ENCODE data around the gene SPSB1.
A peak's percentile ranks its signal among the peaks of the same experiment; 100 is the strongest.

The SPSB1 gene

GRCh38 chr1:9279172-9279840, 13.4 kb upstream of the SPSB1 start:
- DNase-seq (ENCODE audit: low read depth in 2 of 2) = no peak

DNA sequence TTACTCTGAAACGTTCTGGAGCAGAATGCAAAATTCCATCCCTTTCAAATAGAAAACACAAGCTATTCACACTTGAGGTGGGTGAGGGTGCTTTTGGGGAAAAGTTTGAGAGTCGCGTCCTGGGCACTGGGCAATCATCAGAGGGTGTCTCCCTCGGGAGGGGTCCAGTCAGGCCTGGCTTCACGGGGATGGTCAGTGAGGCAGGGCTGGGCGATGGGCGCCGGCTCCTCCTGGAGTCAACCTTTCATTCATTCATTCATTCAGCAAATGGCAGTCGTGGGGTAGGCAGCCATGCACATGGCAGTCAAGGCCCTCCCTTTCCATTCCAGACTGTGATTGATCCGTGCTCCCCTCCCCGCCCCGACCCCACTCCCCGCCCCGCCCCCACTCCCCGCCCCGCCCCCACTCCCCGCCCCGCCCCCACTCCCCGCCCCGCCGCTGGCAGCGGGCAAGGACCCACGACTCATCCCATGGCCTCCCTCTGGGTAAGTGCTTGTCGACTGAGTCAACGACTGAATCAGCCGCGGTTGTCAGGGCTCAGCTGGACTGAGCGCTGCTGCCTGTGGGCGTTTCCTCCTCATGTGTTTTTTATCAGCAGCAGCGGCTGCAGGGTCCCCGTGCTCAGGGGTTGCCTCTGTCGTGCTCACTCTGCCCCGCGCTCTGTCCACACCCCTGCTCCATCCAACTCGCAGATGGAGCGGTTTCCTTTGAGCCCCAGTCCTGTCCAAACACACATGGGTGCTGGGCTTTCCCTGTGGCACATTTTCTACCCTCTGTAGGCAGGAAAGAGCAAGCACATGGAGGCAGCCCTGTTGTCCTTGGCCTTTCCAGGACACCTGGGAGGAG, 12.5 kb upstream of the SPSB1 start:
- peak; percentile 40 to 49 for DNase-seq (ENCODE audit: low read depth in 2 of 2)

- no peak for DNase-seq (ENCODE audit: low read depth in 2 of 2)
These were observed 11.4 kb upstream of the SPSB1 start for GRCh38 chr1:9281071-9281827.

- DNase-seq (ENCODE audit: low read depth in 2 of 2) = no peak
These were observed 10.6 kb upstream of the SPSB1 start for GRCh38 chr1:9281908-9282695.

DNA sequence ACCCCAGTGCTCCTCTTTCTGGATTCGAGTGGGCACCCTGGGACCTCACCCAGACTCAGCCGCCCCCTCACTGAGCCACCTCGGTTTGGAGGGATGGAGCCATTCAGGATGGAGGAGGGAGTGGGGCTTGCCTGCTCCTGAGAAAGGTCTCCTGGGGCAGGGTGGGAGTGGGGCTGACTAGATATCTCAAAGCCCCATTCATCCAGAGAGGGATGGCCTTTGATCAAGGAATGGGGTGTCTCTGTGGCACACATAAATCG, 10.1 kb upstream of the SPSB1 start:
- DNase-seq (ENCODE audit: low read depth in 2 of 2) = no peak

DNA sequence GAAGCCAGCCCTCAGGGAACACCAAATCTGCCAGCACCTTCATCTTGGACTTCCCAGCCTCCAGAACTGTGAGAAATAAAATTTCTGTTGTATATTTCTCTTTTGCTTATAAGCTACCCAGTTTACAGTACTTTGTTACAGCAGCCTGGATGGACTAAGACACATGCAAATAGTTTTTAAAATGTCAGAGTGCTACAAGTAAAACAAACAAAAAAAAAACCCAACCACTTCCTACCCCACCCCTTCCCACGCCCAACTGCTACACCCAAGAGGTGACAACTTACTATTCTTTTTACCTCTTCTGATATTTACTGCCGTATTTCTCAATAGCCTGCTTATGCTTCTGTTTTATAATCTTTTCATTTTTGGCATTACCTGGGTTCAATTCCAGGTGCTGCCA, 8.6 kb upstream of the SPSB1 start:
- DNase-seq (ENCODE audit: low read depth in 2 of 2) = no peak

DNA sequence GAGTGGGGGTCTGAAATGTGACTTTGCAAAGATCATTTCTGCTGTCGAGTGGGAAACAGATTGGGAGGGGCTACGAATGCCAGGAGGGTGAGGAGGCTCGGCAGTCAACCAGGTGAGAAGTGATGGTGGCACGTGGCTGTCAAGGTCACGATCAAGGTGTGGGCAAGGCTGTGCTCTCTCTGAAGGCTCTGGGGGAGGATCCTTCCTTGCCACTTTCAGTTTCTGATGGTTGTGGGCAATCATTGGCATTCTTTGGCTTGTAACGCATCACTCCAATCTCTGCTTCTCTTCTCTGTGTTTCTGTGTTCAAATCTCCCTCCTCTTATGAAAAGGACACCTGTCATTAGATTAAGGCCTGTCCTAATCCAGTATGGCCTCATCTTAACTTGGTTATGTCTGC, 6.1 kb upstream of the SPSB1 start:
- no peak for DNase-seq (ENCODE audit: low read depth in 2 of 2)

GRCh38 chr1:9289090-9289534, 3.6 kb upstream of the SPSB1 start:
- DNase-seq (ENCODE audit: low read depth in 2 of 2) = peak; percentile 79 to 90

GRCh38 chr1:9289711-9290485, 2.8 kb upstream of the SPSB1 start:
- DNase-seq (ENCODE audit: low read depth in 2 of 2) = peak in 1 of 2 donors; percentile 24

DNA sequence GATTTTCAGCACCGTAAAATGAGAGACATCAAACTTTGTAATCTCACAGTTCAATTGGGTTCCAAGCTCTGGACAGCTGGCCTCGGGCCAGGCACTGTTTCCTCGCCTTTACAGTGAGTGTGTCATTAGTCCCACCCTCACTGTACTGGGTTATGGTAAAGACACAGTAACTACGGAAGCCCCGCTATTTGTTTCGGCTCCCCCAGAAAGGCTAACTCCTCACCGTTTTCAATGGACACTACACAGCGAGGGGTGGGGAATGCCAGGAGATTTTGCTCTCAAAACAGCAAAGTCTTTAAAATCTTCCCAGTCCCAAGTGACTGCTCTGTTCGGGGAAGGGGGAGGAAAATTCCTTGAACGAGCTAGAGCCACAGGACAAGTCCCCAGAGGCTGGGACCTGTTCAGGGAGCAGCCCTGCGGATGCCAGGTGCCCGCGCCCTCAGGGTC, 757 bp upstream of the SPSB1 start:
- DNase-seq (ENCODE audit: low read depth in 2 of 2) = no peak

GRCh38 chr1:9293241-9293532, 493 bp downstream of the SPSB1 start:
- no peak for DNase-seq (ENCODE audit: low read depth in 2 of 2)

DNA sequence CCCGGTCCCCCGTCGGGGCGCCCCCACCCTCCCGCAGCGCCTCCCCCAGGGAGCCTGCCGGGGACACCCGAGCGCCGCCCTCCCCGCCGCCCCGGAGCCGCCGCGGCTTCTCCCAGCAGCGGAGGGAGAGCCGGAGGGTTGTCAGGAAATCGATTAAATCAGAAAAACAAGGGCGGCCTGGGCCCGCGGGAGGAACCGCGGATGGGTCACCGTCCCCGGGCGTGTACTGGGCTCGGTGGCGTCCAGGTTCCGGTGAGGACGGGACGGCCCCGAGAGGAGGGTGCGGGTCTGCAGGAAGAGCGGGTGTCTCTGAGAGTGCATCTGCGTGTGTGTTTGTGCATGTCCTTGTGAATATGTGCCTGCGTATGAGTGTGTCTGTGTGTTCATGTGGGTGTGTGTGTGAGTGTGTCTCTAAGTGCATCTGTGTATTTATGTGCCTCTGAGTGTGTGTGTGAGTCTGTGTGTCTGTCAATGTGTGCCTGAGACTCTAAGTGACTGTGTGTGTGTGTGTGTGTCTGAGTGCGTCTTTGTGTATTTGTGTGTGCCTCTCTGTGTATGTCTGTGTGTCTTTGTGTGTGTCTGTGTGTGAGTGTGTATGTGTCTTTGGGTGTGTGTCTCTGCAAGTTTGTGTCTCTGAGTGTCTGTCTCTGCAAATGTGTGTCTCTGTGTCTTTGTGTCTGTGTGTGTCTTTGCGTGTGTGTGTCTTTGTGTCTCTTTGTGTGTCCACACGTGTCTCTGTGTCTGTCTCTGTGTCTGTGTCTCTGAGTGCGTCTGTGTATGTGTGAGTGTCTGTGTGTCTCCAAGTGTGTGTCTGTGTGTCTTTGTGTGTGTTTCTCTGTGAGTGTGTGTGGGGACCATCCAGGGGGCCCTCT, 1.1 kb downstream of the SPSB1 start:
- peak in 1 of 2 donors; percentile 22 for DNase-seq (ENCODE audit: low read depth in 2 of 2)

DNA sequence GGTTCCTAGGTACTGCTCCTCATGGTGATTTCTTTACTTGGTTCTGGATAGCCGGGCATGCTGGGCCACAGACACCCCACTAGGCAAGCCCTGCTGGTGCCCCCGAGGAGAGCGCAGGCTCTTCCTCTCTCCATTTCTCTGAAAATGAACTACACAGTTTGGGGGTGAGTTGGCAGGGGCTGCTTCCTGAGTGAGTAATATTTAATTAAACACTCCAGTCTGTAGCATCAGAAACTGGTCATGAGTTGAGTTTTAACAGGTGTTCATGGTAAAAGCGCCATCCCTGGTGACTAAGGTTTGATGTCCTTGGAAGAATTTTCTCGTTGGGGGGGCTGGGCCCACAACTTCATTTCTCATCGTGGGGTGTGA, 1.7 kb downstream of the SPSB1 start:
- DNase-seq (ENCODE audit: low read depth in 2 of 2) = no peak

- DNase-seq (ENCODE audit: low read depth in 2 of 2) = no peak
These were observed 2.4 kb downstream of the SPSB1 start for GRCh38 chr1:9294910-9295636.

- no peak for DNase-seq (ENCODE audit: low read depth in 2 of 2)
These were observed 3.2 kb downstream of the SPSB1 start for GRCh38 chr1:9295884-9296283.

- DNase-seq (ENCODE audit: low read depth in 2 of 2) = no peak
These were observed 4.2 kb downstream of the SPSB1 start for GRCh38 chr1:9296850-9297249.

DNA sequence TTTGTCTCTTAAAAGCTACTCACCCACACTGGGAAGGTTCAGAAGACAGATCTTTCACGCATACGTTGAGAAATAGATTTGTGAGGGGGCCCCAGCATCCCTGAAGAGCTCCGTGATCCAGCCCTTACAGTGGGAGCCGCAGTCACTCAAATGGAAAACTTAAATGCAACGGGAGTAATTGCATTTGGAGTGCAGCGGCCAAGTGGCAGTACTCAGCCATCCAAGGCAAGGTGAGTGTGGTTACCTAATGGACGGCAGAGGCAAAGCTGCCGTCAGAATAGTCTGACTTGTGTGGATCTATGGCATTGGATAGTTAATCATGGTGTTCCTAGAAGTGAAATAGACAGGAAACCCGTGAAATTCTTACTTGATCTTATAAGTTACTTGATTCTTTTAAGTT, 5.1 kb downstream of the SPSB1 start:
- DNase-seq (ENCODE audit: low read depth in 2 of 2) = no peak

GRCh38 chr1:9298282-9298681, 5.6 kb downstream of the SPSB1 start:
- DNase-seq (ENCODE audit: low read depth in 2 of 2) = no peak

All from stimulated activated CD4-positive, alpha-beta T cell treated with anti-CD3 and anti-CD28 coated beads, Interleukin-1b, Interleukin-23, amount 100 ng/mL, for 4 hours (primary cell).